ENCODE measurements around the gene ROBO1.

DNA sequence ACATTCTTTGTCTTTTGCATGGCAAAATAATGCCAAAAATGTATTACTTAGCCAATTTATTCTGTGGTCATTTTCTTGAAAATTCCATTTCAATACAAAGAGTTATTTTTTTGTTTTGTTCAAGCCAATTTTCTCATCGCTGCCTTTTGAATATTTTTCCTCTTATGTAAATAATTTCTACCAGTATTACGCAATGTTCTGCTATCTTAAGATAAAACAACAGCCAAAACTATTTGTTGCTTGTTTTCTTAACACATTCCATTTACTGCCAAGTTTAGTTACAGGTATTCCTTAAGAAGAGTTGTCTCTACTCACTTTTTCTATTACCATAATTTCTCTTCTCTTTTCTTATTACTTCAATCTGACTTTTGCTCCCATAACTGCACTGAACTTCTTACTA is 163.1 kb downstream of the ROBO1 start:
- no peak for TF ChIP-seq ZNF3 (CRISPR knock-in tag; IDR thresholded peaks at IDR 0.05)
- TF ChIP-seq MTA1 (CRISPR knock-in tag; IDR thresholded peaks at IDR 0.05; ENCODE audit: borderline replicate concordance) = no peak
- TF ChIP-seq, protein P1, sequence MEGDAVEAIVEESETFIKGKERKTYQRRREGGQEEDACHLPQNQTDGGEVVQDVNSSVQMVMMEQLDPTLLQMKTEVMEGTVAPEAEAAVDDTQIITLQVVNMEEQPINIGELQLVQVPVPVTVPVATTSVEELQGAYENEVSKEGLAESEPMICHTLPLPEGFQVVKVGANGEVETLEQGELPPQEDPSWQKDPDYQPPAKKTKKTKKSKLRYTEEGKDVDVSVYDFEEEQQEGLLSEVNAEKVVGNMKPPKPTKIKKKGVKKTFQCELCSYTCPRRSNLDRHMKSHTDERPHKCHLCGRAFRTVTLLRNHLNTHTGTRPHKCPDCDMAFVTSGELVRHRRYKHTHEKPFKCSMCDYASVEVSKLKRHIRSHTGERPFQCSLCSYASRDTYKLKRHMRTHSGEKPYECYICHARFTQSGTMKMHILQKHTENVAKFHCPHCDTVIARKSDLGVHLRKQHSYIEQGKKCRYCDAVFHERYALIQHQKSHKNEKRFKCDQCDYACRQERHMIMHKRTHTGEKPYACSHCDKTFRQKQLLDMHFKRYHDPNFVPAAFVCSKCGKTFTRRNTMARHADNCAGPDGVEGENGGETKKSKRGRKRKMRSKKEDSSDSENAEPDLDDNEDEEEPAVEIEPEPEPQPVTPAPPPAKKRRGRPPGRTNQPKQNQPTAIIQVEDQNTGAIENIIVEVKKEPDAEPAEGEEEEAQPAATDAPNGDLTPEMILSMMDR (CRISPR knock-in tag; IDR thresholded peaks at IDR 0.05) = no peak
- TF ChIP-seq ARNT (IDR thresholded peaks at IDR 0.05) = no peak
- no peak for TF ChIP-seq ZNF790 (CRISPR knock-in tag; IDR thresholded peaks at IDR 0.05; ENCODE audit: borderline replicate concordance)
- no peak for TF ChIP-seq EZH2 (conservative IDR thresholded peaks at IDR 0.05; ENCODE audit: low read depth, low read length)
- TF ChIP-seq, protein P2, sequence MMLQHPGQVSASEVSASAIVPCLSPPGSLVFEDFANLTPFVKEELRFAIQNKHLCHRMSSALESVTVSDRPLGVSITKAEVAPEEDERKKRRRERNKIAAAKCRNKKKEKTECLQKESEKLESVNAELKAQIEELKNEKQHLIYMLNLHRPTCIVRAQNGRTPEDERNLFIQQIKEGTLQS (CRISPR knock-in tag; IDR thresholded peaks at IDR 0.05) = no peak
